Activated naive CD8-positive, alpha-beta T cell treated with anti-CD3 and anti-CD28 coated beads, Interleukin-2, amount 50 U/mL, for 16 hours (primary cell): ENCODE data around the gene OLFML3.
"Not testable (repeated sequence)": the region's sequence is repeated elsewhere in the genome, so short reads cannot be mapped to it uniquely, and the experiment has no call there.

Experiments
- DNase-seq: peaks from one replicate; pipeline ENCODE4 v3.0.0-alpha.2; 2020; ENCODE audit warnings: low read depth, low spot score

Gene OLFML3

GRCh38 chr1:113948151-113948550 lies 31.1 kb upstream of the OLFML3 start:
- not testable (repeated sequence) for DNase-seq

- no peak for DNase-seq
Observed at GRCh38 chr1:113949007-113949406, 30.3 kb upstream of the OLFML3 start.

- no peak for DNase-seq
Observed at GRCh38 chr1:113950908-113951307, 28.4 kb upstream of the OLFML3 start.

- no peak for DNase-seq
Observed at GRCh38 chr1:113951719-113952118, 27.6 kb upstream of the OLFML3 start.

- DNase-seq: no peak
Observed at GRCh38 chr1:113957984-113958383, 21.3 kb upstream of the OLFML3 start.

GRCh38 chr1:113958691-113959090 lies 20.6 kb upstream of the OLFML3 start:
- no peak for DNase-seq

- no peak for DNase-seq
Observed at GRCh38 chr1:113963281-113963906, 15.9 kb upstream of the OLFML3 start.

- no peak for DNase-seq
Observed at GRCh38 chr1:113965703-113966412, 13.4 kb upstream of the OLFML3 start.

GRCh38 chr1:113972954-113973353 lies 6.3 kb upstream of the OLFML3 start:
- no peak for DNase-seq

- DNase-seq: no peak
Observed at GRCh38 chr1:113975211-113975895, 3.9 kb upstream of the OLFML3 start.

- no peak for DNase-seq
Observed at GRCh38 chr1:113976609-113977278, 2.5 kb upstream of the OLFML3 start.

GRCh38 chr1:113977906-113978305 lies 1.4 kb upstream of the OLFML3 start:
- DNase-seq: no peak

GRCh38 chr1:113980110-113980509 lies 836 bp downstream of the OLFML3 start:
- DNase-seq: no peak

GRCh38 chr1:113981962-113982931 lies 3.0 kb downstream of the OLFML3 start:
- DNase-seq: no peak

GRCh38 chr1:113982949-113983348 lies 3.7 kb downstream of the OLFML3 start:
- no peak for DNase-seq

- no peak for DNase-seq
Observed at GRCh38 chr1:113983391-113983790, 4.1 kb downstream of the OLFML3 start.

- DNase-seq: no peak
Observed at GRCh38 chr1:113983826-113984225, 4.6 kb downstream of the OLFML3 start.

- no peak for DNase-seq
Observed at GRCh38 chr1:113984710-113985109, 5.4 kb downstream of the OLFML3 start.

- DNase-seq: no peak
Observed at GRCh38 chr1:113986802-113987201, 7.5 kb downstream of the OLFML3 start.

GRCh38 chr1:113987259-113987658 lies 8.0 kb downstream of the OLFML3 start:
- DNase-seq: no peak

GRCh38 chr1:113990530-113990929 lies 11.3 kb downstream of the OLFML3 start:
- DNase-seq: no peak
